ENCODE data around the gene SHOC2.

GRCh38 chr10:110903280-110904278, 15.8 kb upstream of the SHOC2 start:
- no peak for TF ChIP-seq CTCF (optimal IDR thresholded peaks at IDR 0.05 in 1 of 3, IDR thresholded peaks at IDR 0.05 in 1 of 3, conservative IDR thresholded peaks at IDR 0.05 in 1 of 3; ENCODE audit: extremely low read depth in 1 of 3, insufficient read depth in 2 of 3, low read length in 3 of 3)
- TF ChIP-seq EZH2 (IDR thresholded peaks at IDR 0.05; ENCODE audit: low read length), result no peak
